IPS DF 6.9 (cell line): Measurements from ENCODE around the gene DDAH1.

Experiments
- DNase-seq: peaks from one replicate; pipeline ENCODE4 v3.0.0-alpha.2; 2013; ENCODE audit warnings: low read depth, low spot score
- H3K27ac ChIP-seq: one replicate; pipeline ENCODE4 v1.5.1; 2013; ENCODE audit warnings: low read length, control low read depth
- H3K27me3 ChIP-seq: 2 replicates; pipeline ENCODE4 v1.6.1; 2013; ENCODE audit warnings: mild to moderate bottlenecking, low read length; ENCODE audit not compliant: control insufficient read depth, insufficient read depth
- H3K36me3 ChIP-seq: 2 replicates; pipeline ENCODE4 v1.6.1; 2013; ENCODE audit warnings: low read length; ENCODE audit not compliant: control insufficient read depth, insufficient read depth
- H3K4me1 ChIP-seq: 2 replicates; pipeline ENCODE4 v1.6.1; 2013; ENCODE audit warnings: low read length; ENCODE audit not compliant: control insufficient read depth, insufficient read depth
- H3K4me3 ChIP-seq: 2 replicates; pipeline ENCODE4 v1.5.1; 2013; ENCODE audit warnings: mild to moderate bottlenecking, low read length
- H3K9me3 ChIP-seq: 2 replicates; pipeline ENCODE4 v1.6.1; 2013; ENCODE audit warnings: low read length, inconsistent platforms; ENCODE audit not compliant: control insufficient read depth, insufficient read depth
- whole genome bisulfite sequencing: extraction: QIAGEN DNeasy Blood & Tissue Kit; methylation state at CpG from one replicate; pipeline ENCODE4 v1.1.7; 2013; ENCODE audit warnings: mixed read lengths, missing lambda C conversion rate; ENCODE audit not compliant: insufficient read length, insufficient coverage; 5-methylcytosine and 5-hydroxymethylcytosine counted together

The DDAH1 gene

GRCh38 chr1:85361606-85362296 lies 103.2 kb downstream of the DDAH1 start:
- no peaks in the 10 kb centered on the region for H3K4me1 ChIP-seq

GRCh38 chr1:85360730-85361493 lies 104.0 kb downstream of the DDAH1 start:
- Histone ChIP-seq H3K36me3 (no peaks in the 10 kb centered on the region), H3K27ac (no peak overlapping the region), H3K4me1 (no peaks in the 10 kb centered on the region), H3K4me3 (no peak overlapping the region), H3K9me3 (no peaks in the 10 kb centered on the region), H3K27me3 (no peaks in the 10 kb centered on the region)
- DNase-seq: no peak
- no CpG with 5 or more reads among the region's 3 CpGs for WGBS

More at GRCh38 chr1:85361606-85362296, 103.2 kb downstream of the DDAH1 start:
- no peaks in the 10 kb centered on the region for H3K27me3 ChIP-seq
- H3K4me3 ChIP-seq: no peak overlapping the region
- H3K36me3 ChIP-seq: no peaks in the 10 kb centered on the region
- no peak for DNase-seq
- no peaks in the 10 kb centered on the region for H3K9me3 ChIP-seq
- H3K27ac ChIP-seq: no peak overlapping the region

GRCh38 chr1:85359874-85360721 lies 104.9 kb downstream of the DDAH1 start:
- no peak for DNase-seq

GRCh38 chr1:85358702-85359438 lies 106.1 kb downstream of the DDAH1 start:
- Histone ChIP-seq H3K27ac (no peak overlapping the region), H3K4me1 (no peaks in the 10 kb centered on the region)
- no peak for DNase-seq

More at GRCh38 chr1:85359874-85360721, 104.9 kb downstream of the DDAH1 start:
- WGBS: no CpG with 5 or more reads among the region's 1 CpG
- Histone ChIP-seq H3K36me3 (no peaks in the 10 kb centered on the region), H3K27me3 (no peaks in the 10 kb centered on the region), H3K4me1 (no peaks in the 10 kb centered on the region), H3K9me3 (no peaks in the 10 kb centered on the region), H3K4me3 (no peak overlapping the region), H3K27ac (no peak overlapping the region)

DNA sequence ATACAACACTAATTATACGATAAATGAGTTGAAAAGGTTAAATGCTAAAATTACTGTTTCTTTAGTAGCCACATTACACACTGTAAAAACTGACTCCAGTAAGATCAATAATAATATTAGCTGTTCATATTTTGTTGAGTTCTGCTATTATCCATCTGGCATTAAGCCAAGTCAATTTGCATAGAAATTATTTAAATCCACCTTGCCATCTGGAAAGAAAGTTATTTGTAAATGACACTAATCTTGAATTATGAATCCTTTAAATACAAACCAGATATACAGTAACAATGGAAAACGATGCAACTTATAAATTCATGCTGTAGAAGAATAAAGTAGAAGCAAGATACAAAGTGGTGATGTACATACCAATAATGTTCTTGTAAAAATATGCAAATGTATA lies 107.1 kb downstream of the DDAH1 start:
- no peak overlapping the region for H3K27ac ChIP-seq
- no peaks in the 10 kb centered on the region for H3K4me1 ChIP-seq
- H3K4me3 ChIP-seq: no peak overlapping the region
- no peak for DNase-seq
- H3K9me3 ChIP-seq: no peaks in the 10 kb centered on the region
- no peaks in the 10 kb centered on the region for H3K27me3 ChIP-seq
- no CpG with 5 or more reads among the region's 2 CpGs for WGBS
- H3K36me3 ChIP-seq: no peaks in the 10 kb centered on the region

More at GRCh38 chr1:85358702-85359438, 106.1 kb downstream of the DDAH1 start:
- H3K27me3 ChIP-seq: no peaks in the 10 kb centered on the region
- no peaks in the 10 kb centered on the region for H3K9me3 ChIP-seq
- no peak overlapping the region for H3K4me3 ChIP-seq
- no peaks in the 10 kb centered on the region for H3K36me3 ChIP-seq
- WGBS: 100% methylated on average over 1 of the region's 5 CpGs

GRCh38 chr1:85356130-85356529 lies 108.8 kb downstream of the DDAH1 start:
- Histone ChIP-seq H3K4me3 (no peak overlapping the region), H3K27ac (no peak overlapping the region), H3K27me3 (no peaks in the 10 kb centered on the region), H3K9me3 (no peaks in the 10 kb centered on the region), H3K4me1 (no peaks in the 10 kb centered on the region), H3K36me3 (no peaks in the 10 kb centered on the region)
- DNase-seq: no peak

DNA sequence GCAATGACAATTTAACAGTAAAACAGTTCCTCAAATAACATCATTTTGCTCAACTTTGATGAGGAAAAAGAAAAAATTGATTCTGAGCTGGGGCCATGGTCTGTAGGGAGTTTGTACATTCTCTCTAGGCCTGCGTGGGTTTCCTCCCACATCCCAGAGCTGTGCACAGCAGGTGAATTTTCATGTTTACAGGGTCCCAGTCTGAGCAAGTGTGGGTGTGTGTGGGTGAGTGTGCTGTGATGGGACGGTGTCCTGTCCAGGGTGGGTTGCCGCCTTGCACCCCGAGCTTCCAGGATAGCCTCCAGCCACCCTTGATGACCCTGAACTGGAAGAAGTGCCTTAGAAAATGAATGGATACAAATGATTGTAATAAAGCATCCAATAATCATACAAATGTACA lies 112.9 kb downstream of the DDAH1 start:
- Histone ChIP-seq H3K27ac (no peak overlapping the region), H3K4me3 (no peak overlapping the region), H3K36me3 (no peaks in the 10 kb centered on the region), H3K4me1 (no peaks in the 10 kb centered on the region), H3K27me3 (no peaks in the 10 kb centered on the region), H3K9me3 (no peaks in the 10 kb centered on the region)
- DNase-seq: no peak
- WGBS: no CpG with 5 or more reads among the region's 4 CpGs

DNA sequence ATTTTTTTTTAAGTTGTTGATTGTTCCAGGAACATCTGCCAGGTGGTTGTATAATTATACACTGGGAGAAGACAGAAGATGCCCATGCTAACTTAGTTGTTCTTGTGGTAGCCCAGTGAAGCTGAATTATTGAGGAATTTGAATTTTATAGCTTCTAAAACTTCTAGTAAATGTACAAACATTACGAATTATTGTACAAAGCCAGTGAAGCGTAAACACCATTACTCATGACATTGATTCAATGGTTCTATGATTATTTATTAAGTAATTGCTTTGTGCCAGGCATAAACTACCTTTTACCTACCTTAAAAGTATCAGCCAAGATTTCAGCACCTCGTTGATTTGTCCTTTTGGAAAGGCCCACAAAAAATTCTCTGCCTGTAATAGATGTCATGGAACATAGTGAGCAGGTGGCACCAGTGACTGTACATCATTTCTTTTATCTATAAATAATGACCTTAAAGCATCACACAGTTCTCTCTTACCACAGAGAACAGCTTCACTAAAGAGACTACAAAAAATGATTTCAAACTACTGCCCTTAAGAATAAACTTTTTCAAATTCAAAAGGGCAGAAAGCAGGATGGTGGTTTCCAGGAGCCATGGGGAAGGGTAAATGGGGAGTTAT lies 113.6 kb downstream of the DDAH1 start:
- Histone ChIP-seq H3K27ac (no peak overlapping the region), H3K9me3 (no peaks in the 10 kb centered on the region), H3K36me3 (no peaks in the 10 kb centered on the region), H3K4me3 (no peak overlapping the region), H3K27me3 (no peaks in the 10 kb centered on the region), H3K4me1 (no peaks in the 10 kb centered on the region)
- DNase-seq: no peak
- no CpG with 5 or more reads among the region's 3 CpGs for WGBS

DNA sequence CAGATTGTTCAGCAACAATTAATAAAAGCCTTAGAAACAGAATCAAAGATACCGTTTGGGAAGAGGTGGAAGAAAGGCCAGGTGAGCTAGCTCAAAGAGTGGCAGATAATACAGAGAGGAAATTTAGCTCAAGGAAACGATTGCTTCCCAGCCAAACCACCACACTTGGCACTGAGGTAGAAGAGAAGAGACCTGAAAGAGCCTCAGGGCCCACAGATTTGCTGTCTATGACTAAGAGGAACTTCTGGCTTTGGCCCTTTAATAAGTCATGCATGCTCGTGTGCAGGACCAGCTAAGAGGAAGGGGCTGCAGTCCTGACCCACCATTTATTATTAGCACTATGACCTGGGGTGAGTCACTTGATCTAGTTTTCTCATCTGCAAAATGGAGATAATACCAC lies 115.7 kb downstream of the DDAH1 start:
- Histone ChIP-seq H3K27ac (no peak overlapping the region), H3K9me3 (no peaks in the 10 kb centered on the region), H3K4me1 (no peaks in the 10 kb centered on the region), H3K4me3 (no peak overlapping the region), H3K27me3 (no peaks in the 10 kb centered on the region), H3K36me3 (no peaks in the 10 kb centered on the region)
- WGBS: no CpG with 5 or more reads among the region's 3 CpGs
- DNase-seq: no peak
